ENCODE measurements around the gene CTRB1.
"Not testable (repeated sequence)": the region's sequence is repeated elsewhere in the genome, so short reads cannot be mapped to it uniquely, and the experiment has no call there.

The CTRB1 gene

DNA sequence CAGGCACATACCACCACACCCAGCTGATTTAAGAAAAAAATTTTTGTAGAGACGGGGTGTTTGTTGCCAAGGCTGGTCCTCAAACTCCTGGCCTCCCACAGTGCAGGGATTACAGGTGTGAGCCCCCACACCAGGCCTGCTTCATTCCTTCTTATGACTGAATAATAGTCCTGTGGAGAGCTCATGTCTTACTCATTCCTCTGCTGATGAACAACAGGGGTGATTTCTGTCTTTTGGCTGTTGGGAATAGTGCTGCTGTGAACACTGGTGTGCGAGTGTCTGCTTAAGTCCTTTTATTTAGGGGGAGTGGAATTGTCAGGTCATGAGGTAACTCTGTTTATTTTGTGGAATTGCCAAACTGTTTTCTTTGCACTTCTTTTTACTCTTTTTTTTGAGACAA lies 2.7 kb upstream of the CTRB1 start:
- DNase-seq (ENCODE audit: low read depth), result no peak
- TF ChIP-seq, protein P1, sequence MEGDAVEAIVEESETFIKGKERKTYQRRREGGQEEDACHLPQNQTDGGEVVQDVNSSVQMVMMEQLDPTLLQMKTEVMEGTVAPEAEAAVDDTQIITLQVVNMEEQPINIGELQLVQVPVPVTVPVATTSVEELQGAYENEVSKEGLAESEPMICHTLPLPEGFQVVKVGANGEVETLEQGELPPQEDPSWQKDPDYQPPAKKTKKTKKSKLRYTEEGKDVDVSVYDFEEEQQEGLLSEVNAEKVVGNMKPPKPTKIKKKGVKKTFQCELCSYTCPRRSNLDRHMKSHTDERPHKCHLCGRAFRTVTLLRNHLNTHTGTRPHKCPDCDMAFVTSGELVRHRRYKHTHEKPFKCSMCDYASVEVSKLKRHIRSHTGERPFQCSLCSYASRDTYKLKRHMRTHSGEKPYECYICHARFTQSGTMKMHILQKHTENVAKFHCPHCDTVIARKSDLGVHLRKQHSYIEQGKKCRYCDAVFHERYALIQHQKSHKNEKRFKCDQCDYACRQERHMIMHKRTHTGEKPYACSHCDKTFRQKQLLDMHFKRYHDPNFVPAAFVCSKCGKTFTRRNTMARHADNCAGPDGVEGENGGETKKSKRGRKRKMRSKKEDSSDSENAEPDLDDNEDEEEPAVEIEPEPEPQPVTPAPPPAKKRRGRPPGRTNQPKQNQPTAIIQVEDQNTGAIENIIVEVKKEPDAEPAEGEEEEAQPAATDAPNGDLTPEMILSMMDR (conservative IDR thresholded peaks at IDR 0.05; ENCODE audit: low read depth, low read length), result no peak

DNA sequence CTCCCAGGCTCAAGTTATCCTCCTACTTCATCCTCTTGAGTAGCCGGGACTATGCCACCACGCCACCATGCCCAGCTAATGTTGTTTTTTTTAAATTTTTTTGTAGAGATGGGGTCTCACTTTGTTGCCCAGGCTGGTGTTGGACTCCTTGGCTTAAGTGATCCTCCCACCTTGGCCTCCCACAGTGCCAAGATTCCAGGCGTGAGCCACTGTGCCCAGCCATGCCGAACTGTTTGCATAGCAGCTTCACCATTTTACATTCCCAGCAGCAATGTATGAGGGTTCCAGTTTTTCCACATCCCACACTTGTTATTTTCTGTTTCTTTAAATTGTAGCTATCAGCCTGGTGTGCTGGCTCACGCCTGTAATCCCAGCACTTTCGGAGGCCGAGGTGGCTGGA lies 2.2 kb upstream of the CTRB1 start:
- TF ChIP-seq, protein P1 (conservative IDR thresholded peaks at IDR 0.05; ENCODE audit: low read depth, low read length), result no peak
- no peak for DNase-seq (ENCODE audit: low read depth)

More for the DNA sequence above, 2.7 kb upstream of the CTRB1 start:
- H3K4me3 ChIP-seq (ENCODE audit: low read length), result no peak overlapping the region

DNA sequence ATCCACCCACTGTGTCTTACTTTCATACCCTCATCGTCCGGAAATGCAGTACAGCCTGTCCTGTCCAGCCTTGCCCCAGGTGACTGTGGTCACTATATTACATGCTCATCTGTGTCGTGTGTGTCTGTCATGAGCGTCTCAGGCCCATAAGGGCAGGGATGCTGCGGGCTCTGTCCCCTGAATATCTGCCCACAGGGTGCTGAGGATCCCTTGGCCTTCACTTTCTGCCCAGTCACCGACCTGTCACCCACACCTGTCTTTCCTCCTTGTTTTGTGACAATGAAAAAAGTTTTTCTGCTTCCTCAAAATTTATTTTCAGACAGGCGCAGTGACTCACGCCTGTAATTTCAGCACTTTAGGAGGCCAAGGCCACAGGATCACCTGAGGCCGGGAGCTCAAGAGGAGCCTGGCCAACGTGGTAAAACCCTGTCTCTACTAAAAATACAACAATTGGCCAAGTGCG lies 1.4 kb upstream of the CTRB1 start:
- H3K4me3 ChIP-seq (ENCODE audit: low read length), result no peak overlapping the region
- TF ChIP-seq, protein P1 (conservative IDR thresholded peaks at IDR 0.05; ENCODE audit: low read depth, low read length), result no peak
- no peak for DNase-seq (ENCODE audit: low read depth)

More for the DNA sequence above, 2.2 kb upstream of the CTRB1 start:
- H3K4me3 ChIP-seq (ENCODE audit: low read length), result no peak overlapping the region

DNA sequence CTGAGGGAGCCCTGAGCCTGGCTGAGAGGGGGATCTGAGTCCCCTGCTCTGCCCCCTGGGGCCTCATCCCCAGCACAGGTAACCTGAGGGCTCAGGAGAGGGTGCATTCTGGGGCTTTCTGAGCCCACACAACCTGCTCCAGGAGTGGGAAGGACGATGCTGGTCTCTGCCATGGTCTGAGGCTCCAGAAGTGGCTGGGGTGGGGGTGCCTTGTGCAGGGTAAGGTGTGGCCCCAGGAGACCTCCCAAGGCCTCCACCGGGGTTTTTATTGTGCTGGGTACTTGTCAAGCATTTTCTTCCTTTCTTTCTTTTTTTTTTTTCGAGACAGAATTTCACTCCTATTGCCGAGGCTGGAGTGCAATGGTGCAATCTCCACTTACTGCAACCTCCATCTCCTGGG lies 300 bp downstream of the CTRB1 start:
- no peak for DNase-seq (ENCODE audit: low read depth)
- TF ChIP-seq, protein P1 (conservative IDR thresholded peaks at IDR 0.05; ENCODE audit: low read depth, low read length), result no peak
- H3K4me3 ChIP-seq (ENCODE audit: low read length), result no peak overlapping the region

DNA sequence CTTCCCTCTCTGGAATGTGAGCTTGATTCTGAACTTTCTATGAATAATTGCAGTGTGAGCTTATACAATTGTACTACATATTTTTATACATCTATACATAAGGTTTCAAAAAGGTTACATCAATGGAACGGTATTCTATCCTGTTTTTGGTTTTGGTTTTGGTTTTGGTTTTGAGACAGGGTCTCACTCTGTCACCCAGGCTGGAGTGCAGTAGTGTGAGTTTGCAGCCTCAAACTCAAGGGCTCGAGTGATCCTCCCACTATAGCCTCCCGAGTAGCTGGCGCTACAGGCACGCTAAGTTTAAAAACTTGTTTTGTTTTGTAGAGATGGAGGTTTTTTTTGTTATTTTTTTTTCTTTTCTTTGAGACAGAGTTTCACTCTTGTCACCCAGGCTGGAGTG lies 1.1 kb downstream of the CTRB1 start:
- no peak for DNase-seq (ENCODE audit: low read depth)
- no peak overlapping the region for H3K4me3 ChIP-seq (ENCODE audit: low read length)
- TF ChIP-seq, protein P1 (conservative IDR thresholded peaks at IDR 0.05; ENCODE audit: low read depth, low read length), result no peak

DNA sequence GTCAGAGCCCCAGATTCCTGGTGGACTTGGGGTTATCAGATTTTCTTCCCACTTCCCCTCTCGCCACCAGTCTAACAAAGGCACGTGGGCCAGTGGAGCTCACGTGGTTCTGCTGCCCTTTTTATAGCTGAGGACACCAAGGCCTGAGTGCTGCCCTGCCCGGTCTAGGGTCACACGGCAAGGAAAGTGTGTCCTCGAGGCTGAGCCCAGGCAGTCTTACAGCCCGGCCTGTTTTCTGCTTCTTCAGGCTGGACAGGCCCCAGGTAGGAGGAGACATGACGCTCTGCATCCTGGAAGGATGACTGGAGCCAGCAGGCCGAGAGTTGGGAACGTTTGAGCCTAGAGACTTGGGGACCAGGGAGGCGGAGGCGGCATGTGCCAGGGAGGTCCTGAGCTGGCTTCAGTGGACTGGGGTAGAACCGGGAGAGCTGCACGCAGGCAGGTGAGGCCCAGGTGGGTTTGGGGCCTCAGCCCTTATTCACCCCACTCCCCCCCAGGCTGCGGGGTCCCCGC lies 3.5 kb downstream of the CTRB1 start:
- TF ChIP-seq, protein P1 (conservative IDR thresholded peaks at IDR 0.05; ENCODE audit: low read depth, low read length), result no peak
- DNase-seq (ENCODE audit: low read depth), result no peak
- no peak overlapping the region for H3K4me3 ChIP-seq (ENCODE audit: low read length)

DNA sequence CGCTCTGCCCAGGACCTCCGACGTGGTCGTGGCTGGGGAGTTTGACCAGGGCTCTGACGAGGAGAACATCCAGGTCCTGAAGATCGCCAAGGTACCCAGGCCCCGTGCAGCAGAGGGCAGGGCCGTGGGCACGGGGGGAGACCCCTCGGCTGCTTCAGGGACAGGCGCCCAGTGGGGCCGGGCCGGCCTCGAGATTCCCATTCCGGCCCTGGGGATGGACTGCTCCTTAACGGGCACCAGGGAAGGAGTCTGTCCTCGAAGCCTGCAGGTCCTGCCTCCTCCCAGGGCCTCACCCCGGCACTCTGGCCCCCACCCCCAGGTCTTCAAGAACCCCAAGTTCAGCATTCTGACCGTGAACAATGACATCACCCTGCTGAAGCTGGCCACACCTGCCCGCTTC lies 4.3 kb downstream of the CTRB1 start:
- DNase-seq (ENCODE audit: low read depth); H3K4me3 ChIP-seq (ENCODE audit: low read length): not testable (repeated sequence)

Measured in retinal pigment epithelial cell (primary cell).